ENCODE results near the gene ZNF764. TPM values are rescaled to one million over a fixed set of nuclear protein-coding genes. Genes with fewer than 3 reads are reported as not detected.
A peak's percentile ranks its signal among the peaks of the same experiment; 100 is the strongest.
"Not testable (repeated sequence)": the region's sequence is repeated elsewhere in the genome, so short reads cannot be mapped to it uniquely, and the experiment has no call there.

The ZNF764 gene
- total RNA-seq, 1 donor from 2014 or later = 3.7 TPM

- H3K4me3 ChIP-seq (ENCODE audit: low read length in 3 of 3); H3K36me3 ChIP-seq (ENCODE audit: control insufficient read depth in 3 of 3, insufficient read depth in 3 of 3, low read length in 3 of 3); H3K9me3 ChIP-seq (ENCODE audit: control insufficient read depth in 3 of 3, low read length in 3 of 3); H3K9ac ChIP-seq (ENCODE audit: low read depth in 1 of 3, low read length in 3 of 3); H3K27ac ChIP-seq (ENCODE audit: low read depth, low read length); H3K27me3 ChIP-seq (ENCODE audit: control insufficient read depth in 3 of 3, insufficient read depth in 3 of 3, low read length in 3 of 3): not testable (repeated sequence)
- peaks cover 6 to 29% (median 15%) of the 10 kb centered on the region in 3 donors for H3K4me1 ChIP-seq (ENCODE audit: control insufficient read depth in 3 of 3, insufficient read depth in 3 of 3, low read length in 3 of 3)
These were observed 35.3 kb downstream of the ZNF764 start for GRCh38 chr16:30522702-30523463.

- Histone ChIP-seq H3K27ac (ENCODE audit: low read depth, low read length) (no peak overlapping the region), H3K36me3 (ENCODE audit: control insufficient read depth in 3 of 3, insufficient read depth in 3 of 3, low read length in 3 of 3) (peaks cover 4 to 8% (median 7%) of the 10 kb centered on the region in 3 donors), H3K27me3 (ENCODE audit: control insufficient read depth in 3 of 3, insufficient read depth in 3 of 3, low read length in 3 of 3) (peaks cover 0 to 3% (median 0%) of the 10 kb centered on the region in 3 donors), H3K9me3 (ENCODE audit: control insufficient read depth in 3 of 3, low read length in 3 of 3) (no peaks in the 10 kb centered on the region), H3K9ac (ENCODE audit: low read depth in 1 of 3, low read length in 3 of 3) (peak overlapping the region; percentile 3 to 45 (median 13)), H3K4me1 (ENCODE audit: control insufficient read depth in 3 of 3, insufficient read depth in 3 of 3, low read length in 3 of 3) (peaks cover 0 to 23% (median 11%) of the 10 kb centered on the region in 3 donors), H3K4me3 (ENCODE audit: low read length in 3 of 3) (no peak overlapping the region)
These were observed 36.1 kb downstream of the ZNF764 start for GRCh38 chr16:30521873-30522641.

GRCh38 chr16:30521476-30521872, 36.7 kb downstream of the ZNF764 start:
- Histone ChIP-seq H3K9ac (ENCODE audit: low read depth in 1 of 3, low read length in 3 of 3) (peak overlapping the region in 1 of 3 donors; percentile 45), H3K36me3 (ENCODE audit: control insufficient read depth in 3 of 3, insufficient read depth in 3 of 3, low read length in 3 of 3) (peaks cover 4 to 8% (median 7%) of the 10 kb centered on the region in 3 donors), H3K27me3 (ENCODE audit: control insufficient read depth in 3 of 3, insufficient read depth in 3 of 3, low read length in 3 of 3) (peaks cover 0 to 3% (median 0%) of the 10 kb centered on the region in 3 donors), H3K9me3 (ENCODE audit: control insufficient read depth in 3 of 3, low read length in 3 of 3) (no peaks in the 10 kb centered on the region), H3K27ac (ENCODE audit: low read depth, low read length) (no peak overlapping the region), H3K4me1 (ENCODE audit: control insufficient read depth in 3 of 3, insufficient read depth in 3 of 3, low read length in 3 of 3) (peaks cover 0 to 23% (median 11%) of the 10 kb centered on the region in 3 donors), H3K4me3 (ENCODE audit: low read length in 3 of 3) (no peak overlapping the region)

GRCh38 chr16:30519120-30520049, 38.8 kb downstream of the ZNF764 start:
- Histone ChIP-seq H3K27ac (ENCODE audit: low read depth, low read length) (no peak overlapping the region), H3K4me1 (ENCODE audit: control insufficient read depth in 3 of 3, insufficient read depth in 3 of 3, low read length in 3 of 3) (peaks cover 0 to 10% (median 6%) of the 10 kb centered on the region in 3 donors), H3K4me3 (ENCODE audit: low read length in 3 of 3) (no peak overlapping the region), H3K36me3 (ENCODE audit: control insufficient read depth in 3 of 3, insufficient read depth in 3 of 3, low read length in 3 of 3) (peaks cover 0 to 2% (median 2%) of the 10 kb centered on the region in 3 donors), H3K9ac (ENCODE audit: low read depth in 1 of 3, low read length in 3 of 3) (no peak overlapping the region), H3K27me3 (ENCODE audit: control insufficient read depth in 3 of 3, insufficient read depth in 3 of 3, low read length in 3 of 3) (peaks cover 0 to 3% (median 0%) of the 10 kb centered on the region in 3 donors), H3K9me3 (ENCODE audit: control insufficient read depth in 3 of 3, low read length in 3 of 3) (no peaks in the 10 kb centered on the region)

- Histone ChIP-seq H3K27me3 (ENCODE audit: control insufficient read depth in 3 of 3, insufficient read depth in 3 of 3, low read length in 3 of 3) (peaks cover 0 to 3% (median 0%) of the 10 kb centered on the region in 3 donors), H3K4me3 (ENCODE audit: low read length in 3 of 3) (no peak overlapping the region), H3K36me3 (ENCODE audit: control insufficient read depth in 3 of 3, insufficient read depth in 3 of 3, low read length in 3 of 3) (no peaks in the 10 kb centered on the region), H3K27ac (ENCODE audit: low read depth, low read length) (no peak overlapping the region), H3K9me3 (ENCODE audit: control insufficient read depth in 3 of 3, low read length in 3 of 3) (no peaks in the 10 kb centered on the region), H3K9ac (ENCODE audit: low read depth in 1 of 3, low read length in 3 of 3) (no peak overlapping the region), H3K4me1 (ENCODE audit: control insufficient read depth in 3 of 3, insufficient read depth in 3 of 3, low read length in 3 of 3) (peaks cover 0 to 7% (median 6%) of the 10 kb centered on the region in 3 donors)
These were observed 39.6 kb downstream of the ZNF764 start for GRCh38 chr16:30518552-30518951.

- Histone ChIP-seq H3K9ac (ENCODE audit: low read depth in 1 of 3, low read length in 3 of 3) (no peak overlapping the region), H3K4me3 (ENCODE audit: low read length in 3 of 3) (no peak overlapping the region), H3K27me3 (ENCODE audit: control insufficient read depth in 3 of 3, insufficient read depth in 3 of 3, low read length in 3 of 3) (peaks cover 0 to 3% (median 0%) of the 10 kb centered on the region in 3 donors), H3K9me3 (ENCODE audit: control insufficient read depth in 3 of 3, low read length in 3 of 3) (no peaks in the 10 kb centered on the region), H3K36me3 (ENCODE audit: control insufficient read depth in 3 of 3, insufficient read depth in 3 of 3, low read length in 3 of 3) (no peaks in the 10 kb centered on the region), H3K27ac (ENCODE audit: low read depth, low read length) (no peak overlapping the region), H3K4me1 (ENCODE audit: control insufficient read depth in 3 of 3, insufficient read depth in 3 of 3, low read length in 3 of 3) (no peaks in the 10 kb centered on the region)
These were observed 42.9 kb downstream of the ZNF764 start for GRCh38 chr16:30515275-30515674.

- H3K27ac ChIP-seq (ENCODE audit: low read depth, low read length) = no peak overlapping the region
- no peak overlapping the region for H3K4me3 ChIP-seq (ENCODE audit: low read length in 3 of 3)
- H3K27me3 ChIP-seq (ENCODE audit: control insufficient read depth in 3 of 3, insufficient read depth in 3 of 3, low read length in 3 of 3) = no peaks in the 10 kb centered on the region
- H3K36me3 ChIP-seq (ENCODE audit: control insufficient read depth in 3 of 3, insufficient read depth in 3 of 3, low read length in 3 of 3) = no peaks in the 10 kb centered on the region
- no peak overlapping the region for H3K9ac ChIP-seq (ENCODE audit: low read depth in 1 of 3, low read length in 3 of 3)
- H3K9me3 ChIP-seq (ENCODE audit: control insufficient read depth in 3 of 3, low read length in 3 of 3) = no peaks in the 10 kb centered on the region
- no peaks in the 10 kb centered on the region for H3K4me1 ChIP-seq (ENCODE audit: control insufficient read depth in 3 of 3, insufficient read depth in 3 of 3, low read length in 3 of 3)
These were observed 46.7 kb downstream of the ZNF764 start for GRCh38 chr16:30511509-30511908.

GRCh38 chr16:30510376-30510938, 47.7 kb downstream of the ZNF764 start:
- Histone ChIP-seq H3K27me3 (ENCODE audit: control insufficient read depth in 3 of 3, insufficient read depth in 3 of 3, low read length in 3 of 3) (no peaks in the 10 kb centered on the region), H3K4me3 (ENCODE audit: low read length in 3 of 3) (no peak overlapping the region), H3K4me1 (ENCODE audit: control insufficient read depth in 3 of 3, insufficient read depth in 3 of 3, low read length in 3 of 3) (no peaks in the 10 kb centered on the region), H3K27ac (ENCODE audit: low read depth, low read length) (no peak overlapping the region), H3K9ac (ENCODE audit: low read depth in 1 of 3, low read length in 3 of 3) (no peak overlapping the region), H3K36me3 (ENCODE audit: control insufficient read depth in 3 of 3, insufficient read depth in 3 of 3, low read length in 3 of 3) (no peaks in the 10 kb centered on the region), H3K9me3 (ENCODE audit: control insufficient read depth in 3 of 3, low read length in 3 of 3) (no peaks in the 10 kb centered on the region)

- Histone ChIP-seq H3K27me3 (ENCODE audit: control insufficient read depth in 3 of 3, insufficient read depth in 3 of 3, low read length in 3 of 3) (no peaks in the 10 kb centered on the region), H3K9me3 (ENCODE audit: control insufficient read depth in 3 of 3, low read length in 3 of 3) (no peaks in the 10 kb centered on the region), H3K9ac (ENCODE audit: low read depth in 1 of 3, low read length in 3 of 3) (no peak overlapping the region), H3K27ac (ENCODE audit: low read depth, low read length) (no peak overlapping the region), H3K36me3 (ENCODE audit: control insufficient read depth in 3 of 3, insufficient read depth in 3 of 3, low read length in 3 of 3) (no peaks in the 10 kb centered on the region), H3K4me3 (ENCODE audit: low read length in 3 of 3) (no peak overlapping the region), H3K4me1 (ENCODE audit: control insufficient read depth in 3 of 3, insufficient read depth in 3 of 3, low read length in 3 of 3) (no peaks in the 10 kb centered on the region)
These were observed 49.0 kb downstream of the ZNF764 start for GRCh38 chr16:30509081-30509765.

Measured in skeletal muscle tissue (tissue), 4 donors.